Prostate gland (tissue), 2 donors: Measurements from ENCODE around the gene CSRNP3. TPM values are rescaled to one million over a fixed set of nuclear protein-coding genes. Genes with fewer than 3 reads are reported as not detected.

ENCODE experiments used
- DNase-seq: peaks from one replicate; pipeline ENCODE4 v3.0.0-alpha.2; 2019; ENCODE audit warnings: low spot score
- H3K27ac ChIP-seq, 2 donors: fragments of 200-600 bp; sonication (generic); 2 replicates each; pipeline ENCODE4 v1.5.1; 2017 to 2019
- H3K27me3 ChIP-seq: fragments of 200-600 bp; sonication (generic); replicated peaks from 2 replicates; pipeline ENCODE4 v1.5.1; 2019; ENCODE audit not compliant: insufficient read depth
- H3K36me3 ChIP-seq, 2 donors: fragments of 200-600 bp; sonication (generic); 1 replicate in 1 of 2; 2 replicates in 1 of 2; pipeline versions ENCODE4 v1.5.1 to v1.8.1; 2017 to 2019
- H3K4me1 ChIP-seq: fragments of 200-600 bp; sonication (generic); replicated peaks from 2 replicates; pipeline ENCODE4 v1.5.1; 2019
- H3K4me3 ChIP-seq, 2 donors: fragments of 200-600 bp; sonication (generic); 2 replicates each; pipeline ENCODE4 v1.5.1; 2017 to 2019
- H3K9me3 ChIP-seq: fragments of 200-600 bp; sonication (generic); 2 replicates; pipeline ENCODE4 v1.5.1; 2017
- CTCF ChIP-seq, 4 experiments: fragments of 200-600 bp in 2 of 4; fragments of 450-650 bp in 2 of 4; sonication (generic) in 2 of 4; IDR thresholded peaks; 1 replicate in 3 of 4; 2 replicates in 1 of 4; pipeline ENCODE4 v1.5.1; 2016 to 2019; ENCODE audit warnings: antibody characterized with exemption in 4 of 4, mild to moderate bottlenecking in 2 of 4, moderate library complexity in 2 of 4
- POLR2A ChIP-seq: fragments of 450-650 bp; IDR thresholded peaks from one replicate; pipeline ENCODE4 v1.6.1; 2016; ENCODE audit warnings: antibody characterized with exemption, mild to moderate bottlenecking
- POLR2AphosphoS5 ChIP-seq: sonication (generic); formaldehyde crosslinking; IDR thresholded peaks from one replicate; pipeline ENCODE4 v1.6.1; 2017; ENCODE audit warnings: antibody characterized with exemption
- WGBS: methylation state at CpG from one replicate; pipeline ENCODE4 v1.1.5; 2018; 5-methylcytosine and 5-hydroxymethylcytosine counted together
- intact Hi-C: fragments of 100-400 bp; cut with DNase I; formaldehyde crosslinking; loops from one replicate; pipeline ENCODE4 v1.14.2; 2022
- total RNA-seq, 2 donors: library from RNA; depleted of rRNA; stranded (reverse); fragments of >200 nt; gene quantifications; one replicate each; pipeline ENCODE4 v1.1.0, GENCODE V29; 2016

CSRNP3 gene
- total RNA-seq, 2 donors from 2014 or later, result 3.3 to 4.0 TPM

- Histone ChIP-seq H3K4me3 (no peak overlapping the region), H3K27me3 (no peaks in the 10 kb centered on the region), H3K27ac (peak overlapping the region in 1 of 2 donors; percentile 15), H3K9me3 (no peaks in the 10 kb centered on the region), H3K36me3 (no peaks in the 10 kb centered on the region), H3K4me1 (no peaks in the 10 kb centered on the region)
- WGBS, result 8% methylated on average over 1 of the region's 1 CpG
- TF ChIP-seq CTCF (IDR thresholded peaks at IDR 0.05) (no peak), POLR2AphosphoS5 (no peak), POLR2A (no peak)
- intact Hi-C loops, result no loop called here
- no peak for DNase-seq
Measured at GRCh38 chr2:165681841-165682240, 212.3 kb downstream of the CSRNP3 start.

GRCh38 chr2:165682546-165682945, 213.0 kb downstream of the CSRNP3 start:
- Histone ChIP-seq H3K27ac (peak overlapping the region in 1 of 2 donors; percentile 15), H3K4me1 (no peaks in the 10 kb centered on the region), H3K36me3 (no peaks in the 10 kb centered on the region), H3K27me3 (no peaks in the 10 kb centered on the region), H3K4me3 (no peak overlapping the region), H3K9me3 (no peaks in the 10 kb centered on the region)
- WGBS, result 16% methylated on average over 1 of the region's 1 CpG
- intact Hi-C loops, result no loop called here
- DNase-seq, result no peak
- TF ChIP-seq POLR2AphosphoS5 (no peak), POLR2A (no peak), CTCF (IDR thresholded peaks at IDR 0.05) (no peak)

- H3K27me3 ChIP-seq, result no peaks in the 10 kb centered on the region
- H3K36me3 ChIP-seq, result no peaks in the 10 kb centered on the region
- no peak overlapping the region for H3K4me3 ChIP-seq
- WGBS, result 94% methylated on average over 2 of the region's 2 CpGs
- no peak overlapping the region for H3K27ac ChIP-seq
- H3K4me1 ChIP-seq, result no peaks in the 10 kb centered on the region
- TF ChIP-seq CTCF (IDR thresholded peaks at IDR 0.05) (no peak), POLR2AphosphoS5 (no peak), POLR2A (no peak)
- DNase-seq, result no peak
- intact Hi-C loops, result no loop called here
- H3K9me3 ChIP-seq, result no peaks in the 10 kb centered on the region
Measured at GRCh38 chr2:165686800-165687199, 217.3 kb downstream of the CSRNP3 start.

DNA sequence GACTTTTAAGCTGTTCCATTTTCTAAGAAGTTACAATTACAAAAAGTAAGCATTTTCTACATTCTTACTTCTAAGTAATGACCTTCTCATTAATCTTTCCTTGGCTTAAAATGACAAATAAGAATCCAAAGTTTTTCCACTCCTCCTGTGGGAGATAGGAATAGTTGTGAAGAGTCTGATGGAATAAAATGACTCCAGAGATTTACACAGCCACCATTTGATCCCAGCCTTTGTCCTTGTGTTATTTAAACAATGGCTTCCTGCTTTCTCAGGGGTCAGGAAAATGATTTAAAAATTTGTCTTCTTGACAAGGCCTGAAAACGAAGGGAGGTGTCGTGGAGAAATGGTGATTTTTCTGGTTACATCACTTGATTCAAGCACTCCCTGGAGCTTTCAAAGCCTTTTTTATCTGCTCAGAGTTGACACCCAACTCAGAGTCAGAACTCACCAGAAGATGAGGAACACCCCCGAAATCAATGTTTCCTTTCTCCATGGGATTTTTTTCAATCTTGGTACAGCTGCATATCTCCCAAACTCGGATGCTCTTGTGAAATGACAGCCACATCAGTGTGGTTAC, 218.0 kb downstream of the CSRNP3 start:
- Histone ChIP-seq H3K27me3 (no peaks in the 10 kb centered on the region), H3K4me1 (no peaks in the 10 kb centered on the region), H3K9me3 (no peaks in the 10 kb centered on the region), H3K4me3 (no peak overlapping the region), H3K36me3 (no peaks in the 10 kb centered on the region), H3K27ac (no peak overlapping the region)
- no peak for DNase-seq
- intact Hi-C loops, result no loop called here
- TF ChIP-seq POLR2A (no peak), POLR2AphosphoS5 (no peak), CTCF (IDR thresholded peaks at IDR 0.05) (no peak)
- WGBS, result 84% methylated on average over 4 of the region's 4 CpGs

DNA sequence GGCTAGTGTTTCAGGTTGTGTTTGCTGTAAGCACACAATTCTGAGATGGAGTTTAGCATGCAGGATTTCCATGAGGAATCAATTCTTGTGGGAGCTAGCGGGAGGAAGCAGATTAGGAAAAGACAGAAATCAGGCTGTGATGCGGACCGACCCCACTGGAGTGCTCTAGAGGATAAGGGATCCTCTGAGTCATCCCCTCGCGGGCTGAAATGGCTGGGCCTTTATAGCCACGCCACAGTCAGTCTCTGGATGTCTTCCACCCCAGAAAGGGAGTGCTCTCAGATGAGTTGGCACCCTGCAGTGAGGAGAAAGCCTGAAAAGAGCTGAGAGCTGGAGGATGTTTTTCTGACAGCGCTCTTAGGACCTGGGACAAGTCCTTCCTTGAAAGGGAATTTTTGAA, 222.1 kb downstream of the CSRNP3 start:
- TF ChIP-seq CTCF (IDR thresholded peaks at IDR 0.05), result no peak
- no peak for TF ChIP-seq POLR2AphosphoS5
- TF ChIP-seq POLR2A, result no peak
- no peaks in the 10 kb centered on the region for H3K9me3 ChIP-seq
- no peak for DNase-seq
- H3K36me3 ChIP-seq, result no peaks in the 10 kb centered on the region
- H3K4me3 ChIP-seq, result no peak overlapping the region
- intact Hi-C loops, result loop anchor here (5.0 kb wide), 1 partner anchor 181 kb away; no protein-coding TSS in a partner anchor
- 83% methylated on average over 7 of the region's 7 CpGs for WGBS
- H3K27ac ChIP-seq, result no peak overlapping the region
- H3K27me3 ChIP-seq, result no peaks in the 10 kb centered on the region
- H3K4me1 ChIP-seq, result no peaks in the 10 kb centered on the region
